ENCODE data around the gene PCK1. TPM values are rescaled to one million over a fixed set of nuclear protein-coding genes. Genes with fewer than 3 reads are reported as not detected.

PCK1 gene
- total RNA-seq, 1 experiment from 2014 or later, result 0.49 TPM

DNA sequence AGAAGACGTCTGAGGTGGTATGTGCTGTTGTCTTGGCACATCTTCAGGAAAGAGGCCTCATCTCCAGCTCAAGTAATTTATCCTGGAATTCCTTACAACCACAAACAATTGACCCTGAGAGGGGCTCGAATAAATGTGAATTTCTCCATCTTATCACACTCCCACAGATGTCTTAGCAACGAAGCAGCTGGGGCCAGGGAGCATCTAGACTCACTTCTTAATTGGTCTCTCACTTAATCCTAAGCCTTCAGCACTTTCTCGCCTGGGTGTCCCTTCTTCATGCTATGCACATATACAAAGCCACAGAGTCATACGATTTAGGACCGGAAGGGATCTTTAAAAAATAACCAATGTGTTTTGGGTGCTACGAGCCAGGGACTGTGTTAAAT lies 27.1 kb downstream of the PCK1 start:
- no peaks in the 10 kb centered on the region for H3K36me3 ChIP-seq (ENCODE audit: control insufficient read depth in 1 of 2, insufficient read depth in 2 of 2, low read length in 2 of 2)
- DNase-seq (ENCODE audit: low read depth, low spot score), result no peak
- no peaks in the 10 kb centered on the region for H3K4me1 ChIP-seq (ENCODE audit: control insufficient read depth in 1 of 2, insufficient read depth in 2 of 2, low read length in 2 of 2)
- ATAC-seq, result no peak
- H3K27me3 ChIP-seq (ENCODE audit: insufficient read depth, low read length), result peaks cover 18% of the 10 kb centered on the region; the same call in 1 of the 2 replicates
- H3K79me2 ChIP-seq (ENCODE audit: insufficient read depth, low read length), result no peaks in the 10 kb centered on the region
- RAD21 ChIA-PET (ENCODE audit: low non-redundant PET in 1 of 2, low total read pairs in 2 of 2, uncharacterized antibody in 2 of 2, unreplicated experiment in 2 of 2), result no interaction called here
- H3K9ac ChIP-seq (ENCODE audit: low read length), result no peak overlapping the region
- POLR2A ChIA-PET, result no interaction called here
- no TSS peak for BruUV-seq (replicated peaks)
- no peaks in the 10 kb centered on the region for H3K9me2 ChIP-seq (ENCODE audit: insufficient read depth)
- H4K20me1 ChIP-seq (ENCODE audit: insufficient read depth), result no peaks in the 10 kb centered on the region
- CTCF ChIA-PET, result interaction anchor here (1.3 kb wide), 1 partner anchor 89 kb away, joined by 4 read pairs; no protein-coding TSS in a partner anchor
- H3K27ac ChIP-seq (ENCODE audit: low read depth, low read length), result no peak overlapping the region
- no peak for TF ChIP-seq RAD21 (IDR thresholded peaks at IDR 0.05; ENCODE audit: low read depth)
- TF ChIP-seq EZH2phosphoT487 (IDR thresholded peaks at IDR 0.05; ENCODE audit: borderline replicate concordance), result no peak
- no peak for TF ChIP-seq CBX3 (IDR thresholded peaks at IDR 0.05; ENCODE audit: low read depth)
- no peak for TF ChIP-seq JUND (IDR thresholded peaks at IDR 0.05)
- TF ChIP-seq, protein P1, sequence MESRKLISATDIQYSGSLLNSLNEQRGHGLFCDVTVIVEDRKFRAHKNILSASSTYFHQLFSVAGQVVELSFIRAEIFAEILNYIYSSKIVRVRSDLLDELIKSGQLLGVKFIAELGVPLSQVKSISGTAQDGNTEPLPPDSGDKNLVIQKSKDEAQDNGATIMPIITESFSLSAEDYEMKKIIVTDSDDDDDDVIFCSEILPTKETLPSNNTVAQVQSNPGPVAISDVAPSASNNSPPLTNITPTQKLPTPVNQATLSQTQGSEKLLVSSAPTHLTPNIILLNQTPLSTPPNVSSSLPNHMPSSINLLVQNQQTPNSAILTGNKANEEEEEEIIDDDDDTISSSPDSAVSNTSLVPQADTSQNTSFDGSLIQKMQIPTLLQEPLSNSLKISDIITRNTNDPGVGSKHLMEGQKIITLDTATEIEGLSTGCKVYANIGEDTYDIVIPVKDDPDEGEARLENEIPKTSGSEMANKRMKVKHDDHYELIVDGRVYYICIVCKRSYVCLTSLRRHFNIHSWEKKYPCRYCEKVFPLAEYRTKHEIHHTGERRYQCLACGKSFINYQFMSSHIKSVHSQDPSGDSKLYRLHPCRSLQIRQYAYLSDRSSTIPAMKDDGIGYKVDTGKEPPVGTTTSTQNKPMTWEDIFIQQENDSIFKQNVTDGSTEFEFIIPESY (IDR thresholded peaks at IDR 0.05; ENCODE audit: extremely low read depth, insufficient replicate concordance, low read length), result no peak
- TF ChIP-seq, protein P2, sequence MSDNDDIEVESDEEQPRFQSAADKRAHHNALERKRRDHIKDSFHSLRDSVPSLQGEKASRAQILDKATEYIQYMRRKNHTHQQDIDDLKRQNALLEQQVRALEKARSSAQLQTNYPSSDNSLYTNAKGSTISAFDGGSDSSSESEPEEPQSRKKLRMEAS (IDR thresholded peaks at IDR 0.05), result no peak
- no peak for TF ChIP-seq FOSL1 (IDR thresholded peaks at IDR 0.05; ENCODE audit: low read depth)
- no peak for TF ChIP-seq POLR2A (IDR thresholded peaks at IDR 0.05; ENCODE audit: borderline replicate concordance, extremely low read depth, insufficient read depth, insufficient read length)
- no peak for TF ChIP-seq SRF (IDR thresholded peaks at IDR 0.05; ENCODE audit: low read depth)
- TF ChIP-seq SIN3A (IDR thresholded peaks at IDR 0.05; ENCODE audit: low read depth), result no peak
- no peak for TF ChIP-seq ELF1 (IDR thresholded peaks at IDR 0.05; ENCODE audit: borderline replicate concordance, low read depth)
- no peak overlapping the region for H3K4me3 ChIP-seq (replicated peaks in 1 of 2; ENCODE audit: low read depth in 1 of 2, low read length in 2 of 2)
- no peak overlapping the region for H3K4me2 ChIP-seq (ENCODE audit: low read length)
- intact Hi-C loops (cut with micrococcal nuclease), result no loop called here
- no peaks in the 10 kb centered on the region for H3K9me3 ChIP-seq (ENCODE audit: control insufficient read depth in 1 of 2, insufficient read depth in 1 of 2, low read depth in 1 of 2, low read length in 2 of 2)
- H2AFZ ChIP-seq (ENCODE audit: low read depth, low read length, poor library complexity, severe bottlenecking), result no peak overlapping the region

Data from HCT116 (cell line).